Measurements from ENCODE around the gene OLIG1. TPM values are rescaled to one million over a fixed set of nuclear protein-coding genes. Genes with fewer than 3 reads are reported as not detected.

OLIG1 gene
- total and polyA plus RNA-seq, 2 of the 8 experiments (the other 6 are each of a cell fraction or from before 2014, with no cell fraction given), result 0.65 to 1.2 TPM

- Histone ChIP-seq H4K5ac (ENCODE audit: insufficient read length, low read depth, low read length) (no peak overlapping the region), H2BK5ac (ENCODE audit: low read depth, low read length) (no peak overlapping the region), H2AK5ac (ENCODE audit: low read depth, low read length) (no peak overlapping the region), H4K20me1 (replicated peaks in 1 of 2; ENCODE audit: control insufficient read depth in 1 of 2, insufficient read depth in 2 of 2, low read length in 2 of 2) (peaks cover 14 to 16% of the 10 kb centered on the region in 2 experiments), H4K8ac (ENCODE audit: extremely low read depth, insufficient read depth, low read length) (no peak overlapping the region), H3K56ac (replicated peaks; ENCODE audit: insufficient read length, low read depth, low read length) (no peak overlapping the region), H3K23me2 (ENCODE audit: low read depth, low read length) (peaks cover 13% of the 10 kb centered on the region), H2BK20ac (ENCODE audit: low read length) (no peak overlapping the region), H3K4me1 (replicated peaks in 1 of 4; ENCODE audit: control insufficient read depth in 3 of 4, insufficient read depth in 4 of 4, low read length in 3 of 4) (peaks cover 6 to 35% (median 24%) of the 10 kb centered on the region in 4 experiments), H2BK15ac (ENCODE audit: low read length) (no peak overlapping the region), H3K4me3 (ENCODE audit: extremely low read depth in 1 of 4, insufficient read depth in 2 of 4, low read depth in 3 of 4, low read length in 4 of 4) (peak overlapping the region in 1 of 4 experiments; percentile 70; a peak in 3 of 8 replicates), H3K36me3 (ENCODE audit: control insufficient read depth in 2 of 4, insufficient read depth in 4 of 4, low read length in 3 of 4) (peaks cover 0 to 5% (median 0%) of the 10 kb centered on the region in 4 experiments; a peak in 1 of 8 replicates), H3K79me1 (ENCODE audit: low read depth, low read length) (no peaks in the 10 kb centered on the region), H3K4me2 (ENCODE audit: insufficient read depth in 1 of 2, low read depth in 2 of 2, low read length in 2 of 2) (peak overlapping the region; percentile 85 to 95; a peak in 3 of 4 replicates), H2BK120ac (replicated peaks; ENCODE audit: low read depth, low read length) (no peak overlapping the region), H3K9me3 (ENCODE audit: insufficient read depth in 2 of 2, low read depth in 1 of 2, low read length in 1 of 2) (no peaks in the 10 kb centered on the region), H2AFZ (ENCODE audit: low read length) (no peak overlapping the region), H3K27me3 (replicated peaks in 1 of 4; ENCODE audit: control insufficient read depth in 3 of 4, extremely low read depth in 1 of 4, insufficient read depth in 3 of 4, low read length in 3 of 4) (peaks cover 90 to 99% (median 98%) of the 10 kb centered on the region in 4 experiments), H3K9ac (replicated peaks in 1 of 4; ENCODE audit: extremely low read depth in 1 of 4, low read depth in 3 of 4, low read length in 3 of 4) (no peak overlapping the region), H3K27ac (ENCODE audit: low read depth, low read length) (no peak overlapping the region), H3K23ac (ENCODE audit: insufficient read length) (no peak overlapping the region), H4K91ac (replicated peaks; ENCODE audit: insufficient read length, low read length) (no peak overlapping the region), H3K79me2 (ENCODE audit: control insufficient read depth in 1 of 2, insufficient read depth in 2 of 2, low read length in 2 of 2) (no peaks in the 10 kb centered on the region), H2BK12ac (ENCODE audit: low read depth, low read length) (peak overlapping the region; percentile 75; the same call in 1 of the 2 replicates), H3K14ac (ENCODE audit: insufficient read length) (no peak overlapping the region), H3K4ac (replicated peaks; ENCODE audit: insufficient read length, low read depth, low read length) (no peak overlapping the region), H3K18ac (ENCODE audit: extremely low read depth, low read length) (peak overlapping the region; percentile 48; the same call in 1 of the 2 replicates)
- peak; percentile 65 for TF ChIP-seq RNF2 (IDR thresholded peaks at IDR 0.05; ENCODE audit: borderline replicate concordance, low read depth, low read length, missing control alignments, poor library complexity, severe bottlenecking)
- peak; percentile 96 for TF ChIP-seq SUZ12 (IDR thresholded peaks at IDR 0.05; ENCODE audit: low read length)
- TF ChIP-seq TEAD4 (IDR thresholded peaks at IDR 0.05; ENCODE audit: low read depth, low read length), result no peak
- no peak for TF ChIP-seq POLR2AphosphoS5 (IDR thresholded peaks at IDR 0.05; ENCODE audit: low read depth, low read length)
- TF ChIP-seq USF2 (IDR thresholded peaks at IDR 0.05; ENCODE audit: low read length), result no peak
- ChIA-PET CTCF (ENCODE audit: partially characterized antibody) (interaction anchor here (0.8 to 6.0 kb wide), 8 partner anchors 8 to 164 kb away, joined by 3 to 44 read pairs (median 4); no protein-coding TSS in a partner anchor), POLR2A (ENCODE audit: partially characterized antibody) (interaction anchor here (0.8 to 1.2 kb wide), 2 partner anchors 44 to 213 kb away, joined by 4 read pairs; no protein-coding TSS in a partner anchor)
- FAIRE-seq (no peak), DNase-seq (ENCODE audit: low read depth in 1 of 2, low spot score in 2 of 2) (no peak)
- WGBS, 2 experiments (ENCODE audit: extremely low coverage in 1 of 2, insufficient coverage in 1 of 2, insufficient read length in 1 of 2, insufficient replicate concordance in 2 of 2, low coverage in 1 of 2, low lambda C conversion rate in 2 of 2, missing lambda C conversion rate in 1 of 2), result 23% methylated on average over 20 of the region's 21 CpGs; no CpG with 5 or more reads in 1 of the 2 experiments
Observed at GRCh38 chr21:33026443-33026858, 43.5 kb upstream of the OLIG1 start.

All from H1 (cell line).